Stimulated activated CD8-positive, alpha-beta memory T cell treated with anti-CD3 and anti-CD28 coated beads, Interleukin-4, amount 100 ng/mL, for 24 hours (primary cell): ENCODE results near the gene SLC12A4.
"Not testable (repeated sequence)": the region's sequence is repeated elsewhere in the genome, so short reads cannot be mapped to it uniquely, and the experiment has no call there.

Experiments used
- DNase-seq: peaks from one replicate; pipeline ENCODE4 v3.0.0-alpha.2; 2020; ENCODE audit warnings: low read depth

SLC12A4 gene

DNA sequence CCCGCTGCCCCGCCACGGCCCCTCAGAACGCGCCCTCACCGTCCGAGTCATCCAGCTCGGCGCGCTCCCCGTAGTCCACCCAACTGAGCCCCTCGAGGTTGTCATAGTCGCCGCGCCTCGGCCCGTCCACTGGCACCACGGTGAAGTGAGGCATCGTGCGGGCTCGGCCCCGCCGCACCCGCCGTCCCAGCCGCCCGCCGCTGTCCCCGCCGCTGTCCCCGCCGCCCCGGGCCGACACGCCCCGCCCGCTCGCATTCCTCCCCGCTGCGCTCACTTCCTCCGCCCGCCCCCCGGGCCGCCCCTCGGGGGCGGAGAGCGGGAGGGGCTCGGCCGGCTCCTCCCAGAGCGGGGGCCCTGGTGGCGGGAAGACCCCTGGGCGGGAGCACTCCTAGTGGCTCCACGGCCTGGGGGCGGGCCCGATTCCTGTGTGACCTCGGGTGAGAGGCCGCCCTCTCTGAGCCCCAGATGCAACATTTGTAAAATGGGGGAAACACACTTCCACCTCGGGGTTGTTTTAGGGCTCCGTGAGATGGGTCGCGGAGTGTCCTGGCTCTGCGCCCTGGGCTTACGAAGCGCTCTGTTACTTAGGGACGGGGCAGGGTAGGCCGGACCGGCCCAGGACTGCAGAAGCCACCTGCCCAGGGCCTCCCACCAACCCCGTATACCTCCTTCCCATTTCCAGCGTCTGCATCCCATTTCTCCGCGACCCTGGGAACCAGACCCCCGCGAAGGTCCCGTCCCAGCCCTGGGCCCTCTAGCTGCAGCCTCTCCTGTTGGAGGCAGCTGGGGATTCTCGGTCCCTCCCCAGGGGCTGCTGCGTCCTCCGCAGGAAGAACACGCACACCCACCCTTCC lies at the start of gene SLC12A4:
SLC12A4 (minus strand) TSS at position 238 of the 854 bp plus-strand sequence; CDS start at position 154, 84 bp downstream.
- DNase-seq = peak; percentile 84

DNA sequence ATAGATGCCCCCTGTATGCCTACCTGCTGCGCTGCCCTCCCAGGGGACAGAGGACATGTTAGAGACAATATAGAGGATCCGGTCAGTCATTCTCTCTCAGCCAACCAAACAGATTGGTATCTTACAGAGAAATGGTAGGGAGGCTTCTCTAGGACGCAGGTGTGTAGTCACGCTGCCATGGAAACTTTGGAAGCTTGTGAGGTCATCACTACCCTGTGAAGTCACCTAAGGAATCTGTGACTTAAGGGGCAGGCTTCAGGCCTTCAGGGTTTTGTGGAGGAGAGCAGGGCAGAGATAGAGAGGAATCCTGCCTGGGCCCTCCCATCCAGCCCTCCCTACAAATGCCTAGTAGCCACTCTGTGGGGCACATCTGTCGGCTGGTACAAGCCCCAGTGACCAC lies 47.2 kb upstream of the SLC12A4 start, which contains the start of gene DPEP2NB:
DPEP2NB (minus strand) TSS at position 231 of the 400 bp plus-strand sequence; CDS start at position 90, 141 bp downstream.
- no peak for DNase-seq

DNA sequence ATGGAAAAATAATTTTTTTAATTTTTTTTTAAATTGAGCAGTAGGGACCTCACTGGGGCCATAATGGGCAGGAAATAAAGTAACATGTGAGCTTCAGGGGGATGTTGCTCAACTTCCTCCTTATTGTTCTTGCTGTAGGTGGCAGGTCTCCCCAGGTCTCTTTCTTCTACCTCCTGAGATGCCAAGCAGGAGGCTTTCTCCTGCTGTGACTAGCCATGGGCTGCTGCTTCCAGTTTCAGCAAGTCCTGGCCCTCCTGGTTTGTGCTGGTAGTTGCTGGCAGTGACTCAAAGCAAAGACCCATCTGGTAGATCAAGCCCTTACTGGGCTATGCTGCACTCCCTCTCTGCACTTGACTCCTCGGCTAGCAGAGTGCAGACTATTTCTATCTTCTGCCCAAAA lies 45.0 kb upstream of the SLC12A4 start:
- DNase-seq = no peak

DNA sequence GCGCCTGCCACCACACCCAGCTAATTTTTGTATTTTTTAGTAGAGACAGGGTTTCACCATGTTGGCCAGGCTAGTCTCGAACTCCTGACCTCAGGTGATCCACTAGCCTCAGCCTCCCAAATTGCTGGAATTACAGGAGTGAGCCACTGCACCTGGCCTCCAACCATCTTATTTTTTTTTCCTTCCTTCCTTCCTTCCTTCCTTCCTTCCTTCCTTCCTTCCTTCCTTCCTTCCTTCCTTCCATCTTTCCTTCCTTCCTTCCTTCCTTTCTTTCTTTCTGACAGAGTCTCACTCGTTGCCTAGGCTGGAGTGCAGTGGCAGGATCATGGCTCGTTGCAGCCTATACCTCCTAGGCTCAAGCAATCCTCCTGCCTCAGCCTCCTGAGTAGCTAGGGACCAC lies 41.4 kb upstream of the SLC12A4 start:
- DNase-seq = not testable (repeated sequence)

DNA sequence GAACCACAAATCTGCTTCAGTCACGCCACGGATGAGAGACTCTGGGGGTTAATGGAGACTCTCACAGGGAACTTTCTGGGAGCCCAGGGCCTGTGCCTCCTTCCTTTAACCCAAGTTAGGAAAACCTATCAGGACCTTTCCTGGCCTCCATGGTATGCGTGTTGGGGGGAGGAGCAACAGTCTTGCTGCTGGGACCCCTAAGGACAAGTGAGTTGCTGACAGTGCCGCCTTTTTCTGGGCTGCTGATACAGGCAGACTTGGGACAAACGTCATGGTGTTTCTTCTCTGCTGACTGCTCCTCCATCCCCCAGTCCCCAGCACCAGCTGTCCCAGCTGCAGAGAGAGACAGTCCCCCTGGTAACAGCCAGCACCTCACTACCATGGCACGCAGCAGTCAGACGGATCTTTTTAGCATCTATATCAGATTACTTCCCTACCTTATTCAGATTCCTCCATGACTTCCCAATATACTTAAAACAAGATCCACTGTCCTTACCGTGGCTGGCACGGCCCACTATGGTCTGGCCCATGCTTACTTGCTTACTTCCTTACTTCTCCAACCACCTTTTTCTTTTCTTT lies 40.8 kb upstream of the SLC12A4 start:
- no peak for DNase-seq

DNA sequence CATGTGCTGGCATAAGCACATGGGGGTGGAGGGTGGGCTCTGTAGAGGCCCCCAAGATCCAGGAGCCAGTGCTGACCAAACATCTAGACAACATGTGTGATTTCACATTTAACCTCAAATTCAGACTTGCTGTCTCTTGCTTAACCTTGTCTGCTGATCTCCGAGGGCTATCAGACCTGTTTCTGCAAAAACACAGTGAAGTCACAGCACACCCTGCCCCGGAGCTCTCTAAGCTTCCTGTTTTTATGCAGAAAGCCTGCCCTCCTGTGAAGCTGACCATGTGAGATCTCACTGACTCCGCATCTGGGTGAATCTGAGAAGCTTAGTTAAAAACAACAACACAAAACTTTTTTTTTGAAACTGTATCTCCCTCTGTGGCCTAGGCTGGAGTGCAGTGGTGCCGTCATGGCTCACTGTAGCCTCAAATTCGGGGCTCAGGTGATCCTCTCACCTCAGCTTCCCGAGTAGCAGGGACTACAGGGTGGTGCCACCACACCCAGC lies 37.4 kb upstream of the SLC12A4 start:
- no peak for DNase-seq

DNA sequence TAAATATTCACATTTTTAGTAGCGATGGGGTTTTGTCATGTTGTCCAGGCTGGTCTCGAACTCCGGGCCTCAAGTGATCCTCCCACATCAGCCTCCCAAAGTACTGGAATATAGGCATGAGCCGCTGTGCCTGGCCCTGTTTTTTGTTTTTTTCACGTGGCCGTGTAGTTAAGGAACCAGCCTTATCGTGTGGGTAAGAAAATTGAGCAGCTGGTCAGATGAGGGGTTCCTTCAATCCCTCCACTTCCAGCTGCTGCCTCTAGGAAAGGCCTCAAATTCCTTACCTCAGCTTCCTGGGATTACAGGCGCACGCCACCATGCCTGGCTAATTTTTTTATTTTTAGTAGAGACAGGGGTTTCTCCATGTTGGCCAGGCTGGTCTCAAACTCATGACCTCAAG lies 36.8 kb upstream of the SLC12A4 start:
- DNase-seq = no peak

DNA sequence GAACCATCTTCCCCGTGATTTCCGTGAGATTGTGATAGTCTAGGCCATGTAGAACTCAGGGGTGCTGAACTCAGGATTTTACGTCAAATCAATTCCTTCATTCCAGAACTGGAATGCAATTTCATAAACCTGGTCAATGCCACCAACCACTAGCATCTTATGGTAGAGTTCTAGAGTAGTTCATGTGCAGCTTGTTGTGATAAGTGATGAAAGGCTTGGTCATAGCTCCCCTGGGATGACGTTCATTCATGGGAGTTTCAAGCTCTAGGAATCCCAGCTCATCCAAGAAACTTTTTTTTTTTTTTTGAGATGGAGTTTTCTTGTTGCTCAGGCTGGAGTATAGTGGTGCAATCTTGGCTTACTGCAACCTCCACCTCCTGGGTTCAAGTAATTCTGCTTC lies 34.6 kb upstream of the SLC12A4 start:
- DNase-seq = no peak

DNA sequence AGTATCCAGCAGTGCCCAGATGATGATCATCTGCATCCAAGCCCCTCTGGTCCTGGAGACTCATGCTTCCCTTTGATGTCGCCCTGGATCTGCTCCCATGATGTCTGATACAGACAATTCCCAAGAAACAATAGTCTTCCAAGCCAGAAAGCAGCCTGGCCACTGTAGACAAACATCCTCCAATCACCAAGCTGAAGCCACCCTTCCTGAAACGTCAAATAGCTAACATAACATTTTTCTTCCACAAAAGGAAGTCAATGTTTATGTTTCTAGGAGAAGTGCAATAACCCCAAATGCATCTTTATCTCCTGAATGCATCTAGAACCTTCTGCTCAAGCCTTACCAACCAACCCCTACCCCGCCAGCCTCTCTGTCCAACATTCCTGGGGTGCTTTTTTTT lies 32.0 kb upstream of the SLC12A4 start:
- DNase-seq = no peak

DNA sequence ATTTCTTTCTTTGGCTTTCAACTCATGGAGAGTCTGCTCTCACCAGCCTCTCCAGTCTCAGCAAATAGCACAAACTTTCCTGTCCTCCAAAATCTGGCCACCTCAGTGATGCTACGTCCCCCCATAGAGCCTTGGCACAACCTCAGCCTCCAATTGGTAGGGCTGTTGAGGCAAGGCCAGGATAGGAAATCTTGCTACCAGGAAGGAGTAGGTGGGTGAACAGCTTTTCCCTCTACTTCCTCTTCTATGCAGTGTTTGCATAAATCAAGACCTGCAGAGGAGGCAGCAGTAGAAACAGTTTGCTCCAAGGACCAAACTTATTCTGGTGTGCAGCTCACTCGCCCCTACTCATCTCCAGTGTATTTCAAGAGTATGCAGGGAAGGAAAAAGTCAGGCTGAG lies 31.5 kb upstream of the SLC12A4 start:
- DNase-seq = no peak

DNA sequence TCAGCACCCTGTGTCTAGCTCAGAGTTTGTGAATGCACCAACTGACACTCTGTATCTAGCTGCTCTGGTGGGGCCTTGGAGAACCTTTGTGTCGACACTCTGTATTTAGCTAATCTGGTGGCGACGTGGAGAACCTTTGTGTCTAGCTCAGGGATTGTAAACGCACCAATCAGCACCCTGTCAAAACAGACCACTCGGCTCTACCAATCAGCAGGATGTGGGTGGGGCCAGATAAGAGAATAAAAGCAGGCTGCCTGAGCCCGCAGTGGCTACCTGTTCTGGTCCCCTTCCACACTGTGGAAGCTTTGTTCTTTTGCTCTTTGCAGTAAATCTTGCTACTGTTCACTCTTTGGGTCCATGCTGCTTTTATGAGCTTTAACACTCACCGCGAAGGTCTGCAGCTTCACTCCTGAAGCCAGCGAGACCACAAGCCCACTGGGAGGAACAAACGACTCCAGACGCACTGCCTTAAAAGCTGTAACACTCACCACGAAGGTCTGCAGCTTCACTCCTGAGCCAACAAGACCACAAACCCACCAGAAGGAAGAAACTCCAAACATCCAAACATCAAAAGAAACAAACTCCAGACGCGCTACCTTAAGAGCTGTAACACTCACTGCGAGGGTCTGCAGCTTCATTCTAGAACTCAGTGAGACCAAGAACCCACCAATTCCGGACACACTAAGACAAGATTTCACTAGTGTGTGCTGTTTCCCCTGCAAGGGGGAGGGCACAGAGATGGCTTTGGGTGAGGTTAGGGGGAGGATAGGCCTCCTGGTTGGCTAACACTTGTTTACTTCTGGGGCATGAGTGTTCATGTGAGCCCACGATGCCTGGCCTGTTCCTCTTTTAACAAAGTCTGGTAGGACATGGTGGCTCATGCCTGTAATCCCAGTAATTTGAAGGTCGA lies 30.6 kb upstream of the SLC12A4 start, which contains the start of gene DPEP2:
DPEP2 (minus strand) TSS at position 706 of the 910 bp plus-strand sequence. CDS start 6,272 bp downstream, outside the sequence.
- not testable (repeated sequence) for DNase-seq

DNA sequence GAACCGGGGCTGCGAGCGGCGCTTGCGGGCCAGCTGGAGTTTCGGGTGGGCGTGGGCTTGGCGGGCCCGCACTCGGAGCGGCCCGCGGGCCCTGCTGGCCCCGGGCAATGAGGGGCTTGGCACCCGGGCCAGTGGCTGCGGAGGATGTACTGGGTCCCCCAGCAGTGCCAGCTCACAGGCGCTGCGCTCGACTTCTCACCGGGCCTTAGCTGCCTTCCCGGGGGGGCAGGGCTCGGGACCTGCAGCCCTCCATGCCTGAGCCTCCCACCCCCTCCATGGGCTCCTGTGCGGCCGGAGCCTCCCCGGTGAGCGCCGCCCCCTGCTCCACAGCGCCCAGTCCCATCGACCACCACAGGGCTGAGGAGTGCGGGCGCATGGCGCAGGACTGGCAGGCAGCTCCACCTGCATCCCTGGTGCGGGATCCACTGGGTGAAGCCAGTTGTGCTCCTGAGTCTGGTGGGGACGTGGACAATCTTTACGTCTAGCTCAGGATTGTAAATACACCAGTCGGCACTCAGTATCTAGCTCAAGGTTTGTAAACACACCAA lies 29.9 kb upstream of the SLC12A4 start:
- not testable (repeated sequence) for DNase-seq

DNA sequence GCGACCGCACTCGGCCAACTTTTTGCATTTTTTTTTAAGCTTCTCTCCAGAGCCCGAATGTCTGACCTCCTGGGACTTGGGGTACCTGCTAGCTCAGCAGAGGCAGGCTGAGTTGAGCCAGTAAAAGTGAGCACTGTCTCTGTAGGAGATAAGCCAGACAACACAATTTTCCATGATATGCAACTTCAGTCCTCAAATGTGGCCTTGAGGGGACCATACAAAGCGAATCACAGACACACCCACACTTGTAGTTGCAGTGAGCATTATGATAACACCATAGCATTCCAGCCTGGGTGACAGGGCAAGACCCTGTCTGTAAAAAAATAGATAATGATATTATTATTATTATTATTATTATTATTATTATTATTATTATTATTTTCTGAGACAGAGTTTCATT lies 28.2 kb upstream of the SLC12A4 start:
- no peak for DNase-seq

DNA sequence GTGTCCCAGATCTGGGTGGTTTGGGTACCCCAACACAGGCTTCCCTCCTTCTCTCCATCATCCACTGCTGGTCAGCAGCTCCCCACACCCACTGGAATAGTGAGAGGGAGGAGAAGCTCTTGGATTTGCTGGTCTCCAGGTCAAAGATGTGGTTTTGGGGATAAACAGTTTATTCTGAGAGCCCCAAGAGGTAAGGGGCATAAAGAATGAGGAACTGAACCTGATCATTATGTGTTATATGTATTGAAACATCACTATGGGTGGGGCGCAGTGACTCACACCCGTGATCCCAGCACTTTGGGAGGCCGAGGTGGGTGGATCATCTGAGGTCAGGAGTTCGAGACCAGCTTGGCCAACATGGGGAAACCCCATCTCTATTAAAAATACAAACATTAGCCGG lies 27.0 kb upstream of the SLC12A4 start:
- DNase-seq = no peak

DNA sequence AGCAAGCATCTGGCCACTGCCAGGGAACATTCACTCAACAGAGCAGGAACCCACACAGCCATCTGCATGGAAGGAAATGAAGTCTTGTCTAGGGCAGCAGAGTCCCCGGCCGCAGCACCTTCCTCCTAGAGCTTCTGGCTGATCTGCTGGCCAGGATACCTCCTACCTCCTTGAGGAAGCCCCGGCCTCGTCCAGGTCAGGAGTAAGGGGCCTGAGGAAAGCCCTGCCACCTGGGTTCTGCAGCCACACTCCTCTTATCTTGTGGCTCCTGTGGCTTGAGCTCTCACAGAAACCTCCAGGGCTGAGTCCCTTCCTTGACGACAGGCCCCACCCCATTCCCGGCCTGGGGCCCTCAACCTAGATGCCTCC lies 25.6 kb upstream of the SLC12A4 start:
- not testable (repeated sequence) for DNase-seq

DNA sequence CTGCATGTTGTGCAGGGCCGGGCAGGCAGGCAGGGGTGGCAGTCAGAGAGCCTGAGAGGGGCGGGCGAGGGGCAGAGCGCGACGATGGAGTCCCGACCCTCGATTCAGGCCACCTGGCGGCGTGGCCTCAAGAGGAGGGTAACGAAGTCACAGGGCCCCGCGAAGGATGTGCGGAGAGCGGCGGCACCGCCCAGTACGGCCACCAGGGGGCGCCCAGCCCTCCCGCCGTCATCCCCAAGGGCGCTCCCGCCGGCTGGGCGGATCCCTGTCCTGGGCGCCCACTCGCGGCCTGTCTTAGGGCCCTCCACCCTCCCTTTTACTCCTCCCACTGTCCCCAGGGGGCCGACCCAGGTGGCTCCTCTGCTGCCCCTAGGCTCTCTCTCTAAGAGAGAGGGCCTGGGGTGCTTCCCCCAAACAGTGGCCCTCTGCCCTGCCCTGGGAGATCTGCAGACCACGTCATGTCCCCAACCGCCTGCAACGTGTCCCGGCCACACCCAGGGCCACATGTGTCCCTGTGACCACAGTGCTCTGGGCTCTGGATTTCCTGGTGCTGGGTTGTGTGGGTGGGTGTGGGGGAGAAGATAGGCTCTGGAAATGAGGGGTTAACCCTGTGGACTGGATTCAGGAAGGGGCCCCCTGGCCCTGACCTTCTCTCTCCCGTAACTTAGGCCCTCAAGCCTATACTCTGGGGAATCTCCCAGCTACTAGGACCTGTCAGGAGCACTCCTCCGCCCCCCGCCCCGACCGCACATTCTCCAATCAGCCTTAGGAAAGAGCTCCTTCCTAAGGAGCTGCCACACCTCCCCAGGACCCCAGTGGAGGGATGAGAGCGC lies 25.0 kb upstream of the SLC12A4 start:
- DNase-seq = peak; percentile 76

DNA sequence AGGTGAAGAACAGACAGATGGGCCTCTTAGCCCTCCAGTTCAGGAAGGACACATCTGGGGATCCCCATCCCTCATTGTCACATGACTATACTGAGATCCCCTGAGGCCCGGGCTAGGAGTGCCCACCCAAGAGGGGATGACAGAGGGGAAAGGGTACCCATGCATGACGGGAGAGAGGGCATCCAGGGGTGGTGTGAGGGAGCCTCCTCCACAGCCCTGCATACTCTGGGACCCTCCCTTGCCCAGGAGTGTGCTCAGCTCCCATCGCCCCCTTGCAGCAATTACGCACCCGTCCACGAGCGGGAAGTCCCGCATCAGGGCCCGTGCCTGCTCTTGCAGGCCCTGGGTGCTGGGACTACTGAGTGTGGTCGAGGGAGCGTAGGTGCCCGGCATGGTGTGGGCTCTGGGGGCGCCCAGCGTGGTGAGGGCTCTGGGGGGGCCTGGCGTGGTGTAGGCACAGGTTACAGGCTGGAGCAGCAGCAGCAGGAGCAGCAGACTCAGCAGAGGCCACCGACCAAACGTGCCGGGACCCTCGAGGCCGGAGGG lies 24.3 kb upstream of the SLC12A4 start:
- no peak for DNase-seq

DNA sequence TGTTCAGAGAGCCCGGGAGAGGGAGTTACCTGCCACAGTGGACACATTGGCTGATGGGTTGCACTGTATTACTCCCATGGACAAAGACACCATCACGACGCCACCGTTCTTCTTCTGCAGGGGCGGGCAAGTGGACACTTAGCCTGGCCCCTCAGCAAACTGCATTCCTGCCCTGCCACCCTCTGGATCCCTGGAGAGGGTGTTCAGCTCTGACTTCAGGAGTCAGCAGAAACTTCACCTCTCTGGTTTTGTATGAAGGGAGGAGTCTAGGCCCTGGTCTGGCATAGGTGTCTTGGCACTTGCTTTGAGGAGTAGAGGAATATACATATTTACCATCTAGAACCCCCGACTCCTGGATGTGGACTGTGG lies 21.6 kb upstream of the SLC12A4 start:
- no peak for DNase-seq

DNA sequence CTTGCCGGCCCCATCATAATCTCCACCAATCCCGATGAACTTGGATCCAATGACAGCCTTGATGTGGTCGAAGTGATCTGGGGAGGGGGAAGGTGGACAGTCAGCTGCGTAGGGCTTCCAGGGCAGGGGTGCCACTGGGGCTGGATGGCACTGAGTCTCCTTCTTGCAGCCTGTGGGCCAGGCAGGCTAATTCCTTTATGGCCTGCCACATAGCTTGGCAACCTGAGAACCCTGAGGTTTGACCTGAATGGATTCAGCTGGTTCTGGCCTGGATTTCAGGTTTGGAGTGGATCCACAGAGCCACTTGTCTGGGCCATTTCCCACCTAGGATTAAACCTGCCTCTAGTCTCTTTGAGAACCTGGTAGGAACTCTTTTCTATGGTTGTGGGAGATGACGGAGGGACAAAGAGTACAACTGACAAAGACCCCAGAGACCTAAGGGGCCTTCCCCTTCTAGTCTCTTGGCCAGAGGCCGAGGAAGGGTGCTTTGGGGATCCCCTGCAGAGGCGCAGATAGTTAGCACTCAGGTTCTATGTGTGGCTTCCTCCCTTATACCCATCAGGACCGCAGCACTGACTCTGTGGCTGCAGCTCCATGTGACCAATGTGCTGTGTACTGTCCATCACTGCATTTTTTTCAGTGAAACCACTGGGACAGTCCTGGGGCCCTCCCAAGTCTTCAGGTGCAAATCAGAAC lies 21.0 kb upstream of the SLC12A4 start:
- DNase-seq = no peak

DNA sequence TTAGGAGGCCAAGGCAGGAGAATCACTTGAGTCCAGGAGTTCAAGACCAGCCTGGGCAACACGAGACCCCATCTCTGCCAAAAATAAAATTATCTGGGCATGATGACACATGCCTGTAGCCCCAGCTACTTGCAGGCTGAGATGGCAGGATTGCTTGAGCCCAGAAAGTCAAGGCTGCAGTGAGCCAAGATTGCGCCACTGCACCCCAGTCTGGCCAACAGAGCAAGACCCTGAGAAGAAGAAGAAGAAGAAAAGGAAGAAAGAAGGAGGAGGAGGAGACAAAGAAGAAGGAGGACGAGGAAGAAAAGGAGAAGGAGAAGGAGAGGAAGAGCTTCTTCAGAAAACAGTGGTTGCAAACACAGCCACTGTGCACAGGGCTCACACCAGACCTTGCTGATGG lies 20.2 kb upstream of the SLC12A4 start:
- DNase-seq = no peak
